IMR-90 (cell line): ENCODE results near the gene OR2A25. TPM values are rescaled to one million over a fixed set of nuclear protein-coding genes. Genes with fewer than 3 reads are reported as not detected.

ENCODE experiments used
- ATAC-seq: fragments of 200-7000 bp; cut with Tn5 transposase; 2 replicates; pipeline ENCODE4 v1.9.1; 2020; ENCODE audit warnings: low read depth, mild to moderate bottlenecking, moderate library complexity
- BruUV-seq: library from RNA; stranded (reverse); fragments of 400-500 nt; replicated peaks from 2 replicates; lab custom pipeline; 2021; lab: Mats Ljungman, UMichigan
- CTCF ChIA-PET: fragments of 300-600 bp; formaldehyde crosslinking; extraction: SDS; loops from one replicate; lab custom pipeline; 2021; ENCODE audit warnings: antibody characterized with exemption; lab: Yijun Ruan, JAX
- POLR2A ChIA-PET: fragments of 300-600 bp; sonication (Branson Sonifier 250); formaldehyde crosslinking; loops from one replicate; lab custom pipeline; 2022; ENCODE audit warnings: antibody characterized with exemption; ENCODE audit not compliant: unreplicated experiment; lab: Charles Lee
- DNase-seq: peaks from one replicate; pipeline ENCODE4 v3.0.0; 2013
- H2AFZ ChIP-seq: replicated peaks from 2 replicates; pipeline ENCODE3; 2013; ENCODE audit warnings: low read length, mild to moderate bottlenecking; ENCODE audit not compliant: poor library complexity
- H2AK5ac ChIP-seq: 2 replicates; pipeline ENCODE4 v1.6.1; 2013; ENCODE audit warnings: low read depth, low read length, inconsistent platforms
- H2AK9ac ChIP-seq: replicated peaks from 2 replicates; pipeline ENCODE3; 2013; ENCODE audit warnings: mild to moderate bottlenecking, low read depth, low read length, moderate library complexity; ENCODE audit not compliant: poor library complexity
- H2BK120ac ChIP-seq: 2 replicates; pipeline ENCODE4 v1.6.1; 2013; ENCODE audit warnings: low read depth, low read length, inconsistent platforms
- H2BK15ac ChIP-seq: 3 replicates; pipeline ENCODE4 v1.6.1; 2013; ENCODE audit warnings: low read depth, low read length, inconsistent platforms
- H2BK20ac ChIP-seq: 2 replicates; pipeline ENCODE4 v1.6.1; 2013; ENCODE audit warnings: low read depth, mild to moderate bottlenecking, inconsistent platforms, low read length, moderate library complexity
- H2BK5ac ChIP-seq: 2 replicates; pipeline ENCODE4 v1.6.1; 2013; ENCODE audit warnings: mild to moderate bottlenecking, low read depth, low read length, inconsistent platforms; ENCODE audit not compliant: poor library complexity, severe bottlenecking
- H3K14ac ChIP-seq: replicated peaks from 2 replicates; pipeline ENCODE4 v1.6.1; 2013; ENCODE audit warnings: low read depth, low read length, inconsistent platforms
- H3K18ac ChIP-seq: 2 replicates; pipeline ENCODE4 v1.6.1; 2013; ENCODE audit warnings: low read depth, low read length, control low read depth
- H3K23ac ChIP-seq: 2 replicates; pipeline ENCODE4 v1.6.1; 2013; ENCODE audit warnings: low read depth, low read length, inconsistent platforms
- H3K27ac ChIP-seq: 2 replicates; pipeline ENCODE4 v1.5.1; 2013; ENCODE audit warnings: mild to moderate bottlenecking, control low read depth, low read length; ENCODE audit not compliant: insufficient read depth
- H3K27me3 ChIP-seq: 2 replicates; pipeline ENCODE4 v1.6.1; 2013; ENCODE audit warnings: low read length; ENCODE audit not compliant: control insufficient read depth, insufficient read depth
- H3K36me3 ChIP-seq: 2 replicates; pipeline ENCODE4 v1.6.1; 2013; ENCODE audit warnings: low read length, mixed read lengths; ENCODE audit not compliant: control insufficient read depth, insufficient read depth
- H3K4ac ChIP-seq: 2 replicates; pipeline ENCODE4 v1.6.1; 2013; ENCODE audit warnings: low read depth, low read length, inconsistent platforms
- H3K4me1 ChIP-seq: 2 replicates; pipeline ENCODE4 v1.6.1; 2013; ENCODE audit warnings: low read length, mixed read lengths; ENCODE audit not compliant: control insufficient read depth, insufficient read depth
- H3K4me2 ChIP-seq: 2 replicates; pipeline ENCODE4 v1.6.1; 2013; ENCODE audit warnings: low read depth, mild to moderate bottlenecking, control low read depth, low read length, moderate library complexity
- H3K4me3 ChIP-seq: 2 replicates; pipeline ENCODE4 v1.5.1; 2013; ENCODE audit warnings: low read depth, mild to moderate bottlenecking, control low read depth, low read length, moderate library complexity; ENCODE audit not compliant: insufficient read depth
- H3K56ac ChIP-seq: 2 replicates; pipeline ENCODE4 v1.6.1; 2013; ENCODE audit warnings: low read length, inconsistent platforms; ENCODE audit not compliant: insufficient read depth; ENCODE audit errors: extremely low read depth
- H3K79me1 ChIP-seq, 2 experiments: 2 replicates each; pipeline ENCODE4 v1.6.1; 2013; ENCODE audit warnings: low read length in 2 of 2, inconsistent platforms in 1 of 2, low read depth in 1 of 2
- H3K9ac ChIP-seq: 2 replicates; pipeline ENCODE4 v1.6.1; 2013; ENCODE audit warnings: low read depth, low read length, control low read depth
- H3K9me1 ChIP-seq: 2 replicates; pipeline ENCODE4 v1.6.1; 2013; ENCODE audit warnings: low read length, inconsistent platforms; ENCODE audit not compliant: insufficient read depth
- H3K9me3 ChIP-seq: 2 replicates; pipeline ENCODE4 v1.6.1; 2013; ENCODE audit warnings: low read length; ENCODE audit not compliant: control insufficient read depth, insufficient read depth
- H4K20me1 ChIP-seq: 2 replicates; pipeline ENCODE4 v1.6.1; 2013; ENCODE audit warnings: low read length, inconsistent platforms; ENCODE audit not compliant: insufficient read depth
- H4K5ac ChIP-seq: 2 replicates; pipeline ENCODE4 v1.6.1; 2013; ENCODE audit warnings: mild to moderate bottlenecking, low read depth, low read length, control low read depth
- H4K8ac ChIP-seq, 2 experiments: 2 replicates each; pipeline ENCODE4 v1.6.1; 2013; ENCODE audit warnings: low read depth in 2 of 2, low read length in 2 of 2, control low read depth in 1 of 2, inconsistent platforms in 1 of 2
- H4K91ac ChIP-seq: 2 replicates; pipeline ENCODE4 v1.6.1; 2013; ENCODE audit warnings: low read depth, low read length, inconsistent platforms; ENCODE audit not compliant: insufficient read depth
- BHLHE40 ChIP-seq: fragments of 150-350 bp; IDR thresholded peaks from 2 replicates; pipeline ENCODE4 v1.6.1; 2016; ENCODE audit warnings: mild to moderate bottlenecking, low read depth, low read length
- CEBPB ChIP-seq: IDR thresholded peaks from 2 replicates; pipeline ENCODE4 v1.6.1; 2012; ENCODE audit warnings: low read depth, low read length, improper control_type of control experiment
- CHD1 ChIP-seq: IDR thresholded peaks from 2 replicates; pipeline ENCODE4 v1.6.1; 2012; ENCODE audit warnings: low read depth, low read length, improper control_type of control experiment
- FOS ChIP-seq: fragments of 150-350 bp; IDR thresholded peaks from 2 replicates; pipeline ENCODE4 v1.6.1; 2016; ENCODE audit warnings: low read depth, low read length
- MAFK ChIP-seq: IDR thresholded peaks from 2 replicates; pipeline ENCODE4 v1.6.1; 2012; ENCODE audit warnings: low read depth, low read length, improper control_type of control experiment
- MAZ ChIP-seq: IDR thresholded peaks from 2 replicates; pipeline ENCODE4 v1.6.1; 2012; ENCODE audit warnings: low read depth, mild to moderate bottlenecking, low read length, improper control_type of control experiment, moderate library complexity, borderline replicate concordance
- MXI1 ChIP-seq: IDR thresholded peaks from 2 replicates; pipeline ENCODE4 v1.6.1; 2012; ENCODE audit warnings: low read depth, mild to moderate bottlenecking, low read length, moderate library complexity, borderline replicate concordance
- NFE2L2 ChIP-seq: fragments of 150-350 bp; IDR thresholded peaks from 2 replicates; pipeline ENCODE4 v1.6.1; 2016; ENCODE audit warnings: low read depth, mild to moderate bottlenecking, low read length
- POLR2A ChIP-seq: IDR thresholded peaks from 2 replicates; pipeline ENCODE4 v1.6.1; 2012; ENCODE audit warnings: mild to moderate bottlenecking, low read depth, low read length
- RAD21 ChIP-seq: IDR thresholded peaks from 2 replicates; pipeline ENCODE4 v1.6.1; 2012; ENCODE audit warnings: low read length, improper control_type of control experiment
- RCOR1 ChIP-seq: IDR thresholded peaks from 2 replicates; pipeline ENCODE4 v1.6.1; 2012; ENCODE audit warnings: mild to moderate bottlenecking, low read length, improper control_type of control experiment; ENCODE audit not compliant: insufficient replicate concordance
- RFX5 ChIP-seq: IDR thresholded peaks from 2 replicates; pipeline ENCODE4 v1.8.0; 2012; ENCODE audit warnings: low read depth, mild to moderate bottlenecking, low read length, moderate library complexity
- SMC3 ChIP-seq: fragments of 150-350 bp; IDR thresholded peaks from 2 replicates; pipeline ENCODE4 v1.6.1; 2016; ENCODE audit warnings: low read depth, mild to moderate bottlenecking, antibody characterized with exemption, low read length, moderate library complexity
- WGBS, 2 experiments: methylation state at CpG; one replicate each; pipeline versions ENCODE4 v1.1.5 to v1.1.7; 2013; ENCODE audit warnings: missing lambda C conversion rate in 2 of 2; ENCODE audit not compliant: insufficient read length in 1 of 2; ENCODE audit errors: extremely low coverage in 2 of 2; 5-methylcytosine and 5-hydroxymethylcytosine counted together
- dilution Hi-C: fragments of 300-500 bp; cut with HindIII; formaldehyde crosslinking; loops from one replicate; pipeline ENCODE4 v1.14.3; 2018; ENCODE audit warnings: low sequenced_read_pairs; ENCODE audit not compliant: unreplicated experiment
- in situ Hi-C: fragments of 300-500 bp; cut with MboI; formaldehyde crosslinking; loops from 3 replicates; pipeline ENCODE4 v1.14.3; 2019; ENCODE audit warnings: low sequenced_read_pairs, inconsistent platforms, mixed read lengths
- intact Hi-C: fragments of 100-400 bp; cut with micrococcal nuclease; formaldehyde crosslinking; loops from 2 replicates; pipeline ENCODE4 v1.10.0; 2022
- polyA plus RNA-seq, 3 experiments: library from polyadenylated mRNA; depleted of rRNA; stranded (reverse); fragments of >200 nt; gene quantifications; 2 replicates each; pipeline ENCODE4 v1.2.3, GENCODE V29; 2012; ENCODE audit warnings: low replicate concordance in 1 of 3
- total RNA-seq: library from RNA; depleted of rRNA; stranded (reverse); fragments of >200 nt; gene quantifications from 2 replicates; pipeline ENCODE4 v1.2.3, GENCODE V29; 2012
- TF ChIP-seq, protein P1 (sequence below): conservative IDR thresholded peaks from 2 replicates; pipeline ENCODE4 v1.5.1; 2012; ENCODE audit warnings: mild to moderate bottlenecking, low read depth, low read length, improper control_type of control experiment
- TF ChIP-seq, protein P2 (sequence below): fragments of 150-350 bp; IDR thresholded peaks from 2 replicates; pipeline ENCODE4 v1.6.1; 2016; ENCODE audit warnings: low read depth, mild to moderate bottlenecking, low read length, moderate library complexity, borderline replicate concordance
- TF ChIP-seq, protein P3 (sequence below): fragments of 150-350 bp; IDR thresholded peaks from 2 replicates; pipeline ENCODE4 v1.6.1; 2017; ENCODE audit warnings: mild to moderate bottlenecking, antibody characterized with exemption, low read length, low read depth

The OR2A25 gene
- total and polyA plus RNA-seq, 2 of the 4 experiments (the other 2 are of a cell fraction) = not detected

DNA sequence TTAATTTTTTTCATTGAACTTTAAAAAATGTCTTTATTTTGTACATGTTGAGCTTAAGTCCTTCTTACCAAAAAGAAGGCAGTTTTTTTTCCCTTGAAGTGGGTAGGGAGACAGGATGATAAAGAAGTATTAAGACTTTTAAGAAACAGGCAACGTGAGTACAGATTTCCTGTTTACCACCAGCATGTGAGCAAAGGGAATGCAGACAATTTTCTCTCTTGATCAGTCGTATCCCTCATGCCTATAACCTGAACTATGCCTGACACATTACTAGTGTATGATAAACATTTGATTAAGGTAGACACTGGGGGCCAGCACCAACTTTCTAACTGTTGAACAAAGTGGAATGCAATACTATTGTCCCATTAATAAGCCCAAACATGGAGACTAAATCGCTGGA, 31.0 kb downstream of the OR2A25 start:
- no peak overlapping the region for H2BK15ac ChIP-seq
- no peaks in the 10 kb centered on the region for H4K20me1 ChIP-seq
- DNase-seq = no peak
- H3K27ac ChIP-seq = no peak overlapping the region
- H4K5ac ChIP-seq = no peak overlapping the region
- H3K4me2 ChIP-seq = no peak overlapping the region
- H3K18ac ChIP-seq = no peak overlapping the region
- H3K9me1 ChIP-seq = no peaks in the 10 kb centered on the region
- BruUV-seq = no TSS peak
- H2AK5ac ChIP-seq = no peak overlapping the region
- H3K4me3 ChIP-seq = no peak overlapping the region
- no peaks in the 10 kb centered on the region for H3K79me1 ChIP-seq
- H2BK5ac ChIP-seq = no peak overlapping the region
- H3K9me3 ChIP-seq = no peaks in the 10 kb centered on the region
- no peak overlapping the region for H4K8ac ChIP-seq
- no peak overlapping the region for H3K14ac ChIP-seq
- H2BK20ac ChIP-seq = no peak overlapping the region
- no peak overlapping the region for H3K56ac ChIP-seq
- H3K4ac ChIP-seq = no peak overlapping the region
- dilution Hi-C loops (no loop called here), intact Hi-C loops (no loop called here), in situ Hi-C loops (no loop called here)
- ChIA-PET CTCF (no interaction called here), POLR2A (no interaction called here)
- H2AK9ac ChIP-seq = no peak overlapping the region
- no peak for TF ChIP-seq CHD1
- TF ChIP-seq BHLHE40 = no peak
- no peak for TF ChIP-seq SMC3
- TF ChIP-seq POLR2A = no peak
- TF ChIP-seq MAZ = no peak
- no peak for TF ChIP-seq RAD21
- no peak for TF ChIP-seq FOS
- TF ChIP-seq, protein P1, sequence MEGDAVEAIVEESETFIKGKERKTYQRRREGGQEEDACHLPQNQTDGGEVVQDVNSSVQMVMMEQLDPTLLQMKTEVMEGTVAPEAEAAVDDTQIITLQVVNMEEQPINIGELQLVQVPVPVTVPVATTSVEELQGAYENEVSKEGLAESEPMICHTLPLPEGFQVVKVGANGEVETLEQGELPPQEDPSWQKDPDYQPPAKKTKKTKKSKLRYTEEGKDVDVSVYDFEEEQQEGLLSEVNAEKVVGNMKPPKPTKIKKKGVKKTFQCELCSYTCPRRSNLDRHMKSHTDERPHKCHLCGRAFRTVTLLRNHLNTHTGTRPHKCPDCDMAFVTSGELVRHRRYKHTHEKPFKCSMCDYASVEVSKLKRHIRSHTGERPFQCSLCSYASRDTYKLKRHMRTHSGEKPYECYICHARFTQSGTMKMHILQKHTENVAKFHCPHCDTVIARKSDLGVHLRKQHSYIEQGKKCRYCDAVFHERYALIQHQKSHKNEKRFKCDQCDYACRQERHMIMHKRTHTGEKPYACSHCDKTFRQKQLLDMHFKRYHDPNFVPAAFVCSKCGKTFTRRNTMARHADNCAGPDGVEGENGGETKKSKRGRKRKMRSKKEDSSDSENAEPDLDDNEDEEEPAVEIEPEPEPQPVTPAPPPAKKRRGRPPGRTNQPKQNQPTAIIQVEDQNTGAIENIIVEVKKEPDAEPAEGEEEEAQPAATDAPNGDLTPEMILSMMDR = no peak
- TF ChIP-seq, protein P2, sequence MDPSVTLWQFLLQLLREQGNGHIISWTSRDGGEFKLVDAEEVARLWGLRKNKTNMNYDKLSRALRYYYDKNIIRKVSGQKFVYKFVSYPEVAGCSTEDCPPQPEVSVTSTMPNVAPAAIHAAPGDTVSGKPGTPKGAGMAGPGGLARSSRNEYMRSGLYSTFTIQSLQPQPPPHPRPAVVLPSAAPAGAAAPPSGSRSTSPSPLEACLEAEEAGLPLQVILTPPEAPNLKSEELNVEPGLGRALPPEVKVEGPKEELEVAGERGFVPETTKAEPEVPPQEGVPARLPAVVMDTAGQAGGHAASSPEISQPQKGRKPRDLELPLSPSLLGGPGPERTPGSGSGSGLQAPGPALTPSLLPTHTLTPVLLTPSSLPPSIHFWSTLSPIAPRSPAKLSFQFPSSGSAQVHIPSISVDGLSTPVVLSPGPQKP = no peak
- TF ChIP-seq RFX5 = no peak
- TF ChIP-seq, protein P3, sequence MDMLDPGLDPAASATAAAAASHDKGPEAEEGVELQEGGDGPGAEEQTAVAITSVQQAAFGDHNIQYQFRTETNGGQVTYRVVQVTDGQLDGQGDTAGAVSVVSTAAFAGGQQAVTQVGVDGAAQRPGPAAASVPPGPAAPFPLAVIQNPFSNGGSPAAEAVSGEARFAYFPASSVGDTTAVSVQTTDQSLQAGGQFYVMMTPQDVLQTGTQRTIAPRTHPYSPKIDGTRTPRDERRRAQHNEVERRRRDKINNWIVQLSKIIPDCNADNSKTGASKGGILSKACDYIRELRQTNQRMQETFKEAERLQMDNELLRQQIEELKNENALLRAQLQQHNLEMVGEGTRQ = no peak
- no peak for TF ChIP-seq RCOR1
- no peak for TF ChIP-seq MXI1
- TF ChIP-seq NFE2L2 = no peak
- no peak for TF ChIP-seq MAFK
- TF ChIP-seq CEBPB = no peak
- no peak overlapping the region for H3K9ac ChIP-seq
- no peak for ATAC-seq
- no peak overlapping the region for H3K23ac ChIP-seq
- H4K91ac ChIP-seq = no peak overlapping the region
- no CpG with 5 or more reads among the region's 3 CpGs for WGBS, 2 experiments
- no peak overlapping the region for H2BK120ac ChIP-seq
- H3K27me3 ChIP-seq = no peaks in the 10 kb centered on the region
- H3K36me3 ChIP-seq = no peaks in the 10 kb centered on the region
- no peak overlapping the region for H2AFZ ChIP-seq
- no peaks in the 10 kb centered on the region for H3K4me1 ChIP-seq
